ENCODE data around the gene VSTM4.

GRCh38 chr10:49110684-49111319, 4.5 kb downstream of the VSTM4 start:
- TF ChIP-seq DPF2 (IDR thresholded peaks at IDR 0.05) (no peak), HMGXB4 (CRISPR knock-in tag; IDR thresholded peaks at IDR 0.05) (no peak), CTCF (IDR thresholded peaks at IDR 0.05 in 2 of 3, conservative IDR thresholded peaks at IDR 0.05 in 1 of 3; ENCODE audit: insufficient read depth in 2 of 3, low read depth in 1 of 3, low read length in 3 of 3) (no peak), SMAD3 (CRISPR knock-in tag; conservative IDR thresholded peaks at IDR 0.05) (no peak), PHF20 (IDR thresholded peaks at IDR 0.05; ENCODE audit: partially characterized antibody) (no peak), KLF16 (IDR thresholded peaks at IDR 0.05) (no peak), CBX8 (IDR thresholded peaks at IDR 0.05; ENCODE audit: borderline replicate concordance, extremely low read depth, low read depth, low read length, poor library complexity, severe bottlenecking) (no peak), RBM25 (IDR thresholded peaks at IDR 0.05; ENCODE audit: low read depth, low read length, severe bottlenecking) (no peak), PTRF (tag; IDR thresholded peaks at IDR 0.05) (no peak), KDM2B (CRISPR knock-in tag; IDR thresholded peaks at IDR 0.05) (no peak), ARNT (IDR thresholded peaks at IDR 0.05) (no peak)
